Astrocyte (in vitro differentiated cells and primary cell): ENCODE results near the gene OCIAD1. TPM values are rescaled to one million over a fixed set of nuclear protein-coding genes. Genes with fewer than 3 reads are reported as not detected.

Experiments used
- DNase-seq: peaks from one replicate; pipeline ENCODE4 v3.0.0-alpha.2; 2010; ENCODE audit warnings: low read depth
- FAIRE-seq: peaks from 2 replicates; lab custom pipeline; 2011; peaks lifted over from hg19 to GRCh38; lab: Jason Lieb, UNC
- H2AFZ ChIP-seq: 2 replicates; pipeline ENCODE4 v1.6.0; 2012; ENCODE audit warnings: low read depth, low read length, inconsistent platforms
- H3K27ac ChIP-seq: 2 replicates; pipeline ENCODE4 v1.5.1; 2011; ENCODE audit warnings: low read depth, low read length, inconsistent platforms
- H3K27me3 ChIP-seq: 2 replicates; pipeline ENCODE4 v1.6.0; 2011; ENCODE audit warnings: low read length, inconsistent platforms; ENCODE audit not compliant: insufficient read depth
- H3K36me3 ChIP-seq: 2 replicates; pipeline ENCODE4 v1.5.1; 2011; ENCODE audit warnings: low read length, inconsistent platforms; ENCODE audit not compliant: insufficient read depth
- H3K4me1 ChIP-seq: 2 replicates; pipeline ENCODE4 v1.5.1; 2011; ENCODE audit warnings: low read length, inconsistent platforms; ENCODE audit not compliant: insufficient read depth
- H3K4me2 ChIP-seq: 2 replicates; pipeline ENCODE4 v1.6.0; 2012; ENCODE audit warnings: low read length, inconsistent platforms
- H3K4me3 ChIP-seq: 2 replicates; pipeline ENCODE4 v1.5.1; 2011; ENCODE audit warnings: low read depth, mild to moderate bottlenecking, low read length, inconsistent platforms; ENCODE audit not compliant: insufficient read depth
- H3K79me2 ChIP-seq: 2 replicates; pipeline ENCODE4 v1.6.0; 2012; ENCODE audit warnings: mild to moderate bottlenecking, low read length, inconsistent platforms; ENCODE audit not compliant: insufficient read depth
- H3K9ac ChIP-seq: 2 replicates; pipeline ENCODE4 v1.6.0; 2012; ENCODE audit warnings: mild to moderate bottlenecking, low read length, inconsistent platforms
- H3K9me3 ChIP-seq: 2 replicates; pipeline ENCODE4 v1.5.1; 2012; ENCODE audit warnings: low read depth, mild to moderate bottlenecking, low read length, inconsistent platforms; ENCODE audit not compliant: insufficient read depth
- H4K20me1 ChIP-seq: 2 replicates; pipeline ENCODE4 v1.6.0; 2012; ENCODE audit warnings: low read length, inconsistent platforms; ENCODE audit not compliant: insufficient read depth
- H3K27ac Mint-ChIP-seq: one replicate; pipeline ENCODE4 v1.8.0; 2021; ENCODE audit warnings: mild to moderate bottlenecking, mixed read lengths; ENCODE audit not compliant: unreplicated experiment
- H3K27me3 Mint-ChIP-seq: one replicate; pipeline ENCODE4 v1.8.0; 2021; ENCODE audit warnings: low read depth, mixed read lengths; ENCODE audit not compliant: unreplicated experiment
- H3K36me3 Mint-ChIP-seq: one replicate; pipeline ENCODE4 v1.8.0; 2021; ENCODE audit warnings: low read depth, mixed read lengths; ENCODE audit not compliant: unreplicated experiment
- H3K4me1 Mint-ChIP-seq: one replicate; pipeline ENCODE4 v1.8.0; 2021; ENCODE audit warnings: low read depth, mixed read lengths; ENCODE audit not compliant: unreplicated experiment
- H3K4me3 Mint-ChIP-seq: one replicate; pipeline ENCODE4 v1.8.0; 2021; ENCODE audit warnings: mild to moderate bottlenecking, moderate library complexity, mixed read lengths; ENCODE audit not compliant: unreplicated experiment
- H3K9me3 Mint-ChIP-seq: one replicate; pipeline ENCODE4 v1.8.0; 2021; ENCODE audit warnings: mild to moderate bottlenecking, mixed read lengths; ENCODE audit not compliant: unreplicated experiment
- EZH2 ChIP-seq: IDR thresholded peaks from 2 replicates; pipeline ENCODE4 v1.6.1; 2012; ENCODE audit warnings: mild to moderate bottlenecking, low read length, inconsistent platforms; ENCODE audit not compliant: insufficient read depth
- total RNA-seq: library from RNA; stranded (reverse); gene quantifications from 2 replicates; pipeline ENCODE4 v1.2.1, GENCODE V29; 2021
- TF ChIP-seq, protein P1 (sequence below): IDR thresholded peaks from 2 replicates; pipeline ENCODE4 v1.5.1; 2011; ENCODE audit warnings: low read depth, mild to moderate bottlenecking, inconsistent platforms, low read length, moderate library complexity; ENCODE audit not compliant: insufficient read depth

Gene OCIAD1
- total RNA-seq, 1 donor from 2014 or later, result 144 TPM

GRCh38 chr4:48795108-48795507, 35.8 kb upstream of the OCIAD1 start:
- FAIRE-seq (no peak), DNase-seq (no peak)
- H3K27ac ChIP-seq, result no peak overlapping the region
- no peaks in the 10 kb centered on the region for H3K9me3 ChIP-seq
- no peaks in the 10 kb centered on the region for H3K27me3 Mint-ChIP-seq
- H3K9ac ChIP-seq, result no peak overlapping the region
- H3K4me3 Mint-ChIP-seq, result no peak overlapping the region
- no peaks in the 10 kb centered on the region for H3K27me3 ChIP-seq
- no peaks in the 10 kb centered on the region for H3K79me2 ChIP-seq
- H3K4me3 ChIP-seq, result no peak overlapping the region
- H3K4me1 ChIP-seq, result peaks cover 8% of the 10 kb centered on the region
- no peak overlapping the region for H2AFZ ChIP-seq
- H3K36me3 Mint-ChIP-seq, result no peaks in the 10 kb centered on the region
- H4K20me1 ChIP-seq, result no peaks in the 10 kb centered on the region
- H3K9me3 Mint-ChIP-seq, result no peaks in the 10 kb centered on the region
- no peak overlapping the region for H3K4me2 ChIP-seq
- H3K36me3 ChIP-seq, result no peaks in the 10 kb centered on the region
- no peak overlapping the region for H3K27ac Mint-ChIP-seq
- TF ChIP-seq, protein P1, sequence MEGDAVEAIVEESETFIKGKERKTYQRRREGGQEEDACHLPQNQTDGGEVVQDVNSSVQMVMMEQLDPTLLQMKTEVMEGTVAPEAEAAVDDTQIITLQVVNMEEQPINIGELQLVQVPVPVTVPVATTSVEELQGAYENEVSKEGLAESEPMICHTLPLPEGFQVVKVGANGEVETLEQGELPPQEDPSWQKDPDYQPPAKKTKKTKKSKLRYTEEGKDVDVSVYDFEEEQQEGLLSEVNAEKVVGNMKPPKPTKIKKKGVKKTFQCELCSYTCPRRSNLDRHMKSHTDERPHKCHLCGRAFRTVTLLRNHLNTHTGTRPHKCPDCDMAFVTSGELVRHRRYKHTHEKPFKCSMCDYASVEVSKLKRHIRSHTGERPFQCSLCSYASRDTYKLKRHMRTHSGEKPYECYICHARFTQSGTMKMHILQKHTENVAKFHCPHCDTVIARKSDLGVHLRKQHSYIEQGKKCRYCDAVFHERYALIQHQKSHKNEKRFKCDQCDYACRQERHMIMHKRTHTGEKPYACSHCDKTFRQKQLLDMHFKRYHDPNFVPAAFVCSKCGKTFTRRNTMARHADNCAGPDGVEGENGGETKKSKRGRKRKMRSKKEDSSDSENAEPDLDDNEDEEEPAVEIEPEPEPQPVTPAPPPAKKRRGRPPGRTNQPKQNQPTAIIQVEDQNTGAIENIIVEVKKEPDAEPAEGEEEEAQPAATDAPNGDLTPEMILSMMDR, result no peak
- TF ChIP-seq EZH2, result no peak
- H3K4me1 Mint-ChIP-seq, result peaks cover 8% of the 10 kb centered on the region

DNA sequence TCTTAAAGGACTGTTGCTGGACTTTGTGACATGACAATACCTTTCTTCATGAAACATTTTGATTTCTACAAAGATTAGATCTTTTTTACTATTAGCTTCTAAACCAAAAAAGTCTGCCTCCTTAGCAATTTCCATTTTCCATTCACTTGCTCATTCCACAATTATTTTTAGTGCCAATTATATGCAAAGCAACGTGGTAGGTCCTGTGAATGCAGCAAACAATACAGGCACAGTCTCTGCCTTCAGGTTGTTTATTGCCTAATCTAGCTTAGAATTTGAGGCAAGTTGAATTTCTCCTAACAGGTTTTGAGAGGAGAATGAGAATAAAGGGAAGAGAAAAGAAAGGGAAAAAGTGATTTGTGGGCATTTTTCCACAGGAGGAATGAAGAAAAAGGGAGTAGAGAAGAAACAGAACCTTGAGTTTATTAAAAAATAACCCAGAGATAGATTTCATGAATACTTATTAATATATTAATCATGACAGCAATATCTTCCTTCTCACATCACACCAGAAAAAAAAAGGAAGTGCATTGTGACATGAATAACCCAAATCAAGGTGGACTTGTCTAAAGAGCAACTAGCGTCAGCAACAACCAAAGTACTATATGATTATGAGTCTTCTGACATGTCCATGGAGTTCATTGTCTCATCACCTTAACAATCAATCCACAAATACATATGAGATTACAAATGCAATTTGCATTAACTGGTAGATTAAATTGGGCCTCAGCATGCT, 34.5 kb upstream of the OCIAD1 start:
- Histone ChIP-seq H3K4me2 (no peak overlapping the region), H3K27ac (no peak overlapping the region), H3K4me1 (peaks cover 11% of the 10 kb centered on the region), H3K9me3 (no peaks in the 10 kb centered on the region), H3K27me3 (no peaks in the 10 kb centered on the region), H4K20me1 (no peaks in the 10 kb centered on the region), H3K9ac (no peak overlapping the region), H3K4me3 (no peak overlapping the region), H3K36me3 (no peaks in the 10 kb centered on the region), H3K79me2 (no peaks in the 10 kb centered on the region), H2AFZ (no peak overlapping the region)
- Mint-ChIP-seq H3K9me3 (no peaks in the 10 kb centered on the region), H3K27ac (no peak overlapping the region), H3K4me3 (no peak overlapping the region), H3K27me3 (no peaks in the 10 kb centered on the region), H3K4me1 (peaks cover 8% of the 10 kb centered on the region), H3K36me3 (no peaks in the 10 kb centered on the region)
- TF ChIP-seq, protein P1, result no peak
- no peak for TF ChIP-seq EZH2
- DNase-seq (no peak), FAIRE-seq (no peak)
